NCI-H460 (cell line): ENCODE results near the gene AKR1C8. TPM values are rescaled to one million over a fixed set of nuclear protein-coding genes. Genes with fewer than 3 reads are reported as not detected.
"Not testable (repeated sequence)": the region's sequence is repeated elsewhere in the genome, so short reads cannot be mapped to it uniquely, and the experiment has no call there.

Experiments
- DNase-seq: peaks from one replicate; pipeline ENCODE4 v3.0.0-alpha.2; 2016; ENCODE audit warnings: low read depth; ENCODE audit errors: extremely low read depth
- polyA plus RNA-seq: library from polyadenylated mRNA; depleted of rRNA; stranded (reverse); fragments of >200 nt; gene quantifications from 2 replicates; pipeline ENCODE4 v1.2.3, GENCODE V29; 2014; cell fraction: nucleus; rRNA removed
- total RNA-seq: library from RNA; depleted of rRNA; stranded (reverse); fragments of >200 nt; shearing (Covaris generic); gene quantifications from 2 replicates; pipeline ENCODE4 v1.2.3, GENCODE V29; 2014; rRNA removed

Gene AKR1C8
- total RNA-seq = 0.10 TPM in 1 of 2 replicates, not detected in the other
- polyA plus RNA-seq = 0.28 TPM in 1 of 2 replicates, not detected in the other

DNA sequence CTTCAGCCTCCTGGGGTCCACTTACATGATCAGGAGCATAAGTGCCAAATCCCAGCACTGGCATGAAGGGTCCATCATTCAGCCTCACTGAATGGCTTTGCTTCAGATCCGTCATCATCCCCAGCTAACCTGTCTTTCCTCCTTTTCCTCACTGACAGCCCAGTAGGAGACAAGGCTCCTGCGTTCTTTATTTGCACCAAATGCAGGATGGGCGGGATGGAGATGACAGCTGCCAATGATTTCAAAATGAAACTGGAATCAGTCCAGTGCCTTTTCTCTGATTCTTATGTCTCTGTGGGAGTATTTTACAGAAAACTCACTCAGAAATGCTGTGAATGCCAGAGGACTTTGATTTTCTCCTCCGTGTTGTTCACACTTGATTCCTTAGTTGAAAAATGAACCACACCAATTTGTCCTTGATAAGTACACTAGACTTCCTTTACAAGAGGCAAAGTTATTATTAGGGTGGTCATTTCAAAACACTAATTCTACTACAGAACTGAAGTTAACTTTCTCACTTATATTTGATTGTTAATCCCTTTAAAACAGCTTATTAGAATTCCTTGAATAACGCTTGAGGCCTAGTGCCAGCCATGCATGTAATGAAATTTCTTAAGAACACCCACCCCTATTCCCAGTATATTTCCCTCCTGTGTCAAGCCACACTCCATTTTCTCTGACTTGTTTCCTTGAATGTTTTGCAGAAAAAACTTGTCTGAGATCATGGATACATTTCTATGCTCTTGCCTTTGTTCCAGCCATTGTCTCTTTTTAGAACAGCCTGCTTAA, at the start of gene AKR1C8:
Gene AKR1C8, minus strand, starts transcription at position 164 of the 789 bp plus-strand sequence. Its CDS starts 46 bp downstream, at position 118.
- DNase-seq = no peak

DNA sequence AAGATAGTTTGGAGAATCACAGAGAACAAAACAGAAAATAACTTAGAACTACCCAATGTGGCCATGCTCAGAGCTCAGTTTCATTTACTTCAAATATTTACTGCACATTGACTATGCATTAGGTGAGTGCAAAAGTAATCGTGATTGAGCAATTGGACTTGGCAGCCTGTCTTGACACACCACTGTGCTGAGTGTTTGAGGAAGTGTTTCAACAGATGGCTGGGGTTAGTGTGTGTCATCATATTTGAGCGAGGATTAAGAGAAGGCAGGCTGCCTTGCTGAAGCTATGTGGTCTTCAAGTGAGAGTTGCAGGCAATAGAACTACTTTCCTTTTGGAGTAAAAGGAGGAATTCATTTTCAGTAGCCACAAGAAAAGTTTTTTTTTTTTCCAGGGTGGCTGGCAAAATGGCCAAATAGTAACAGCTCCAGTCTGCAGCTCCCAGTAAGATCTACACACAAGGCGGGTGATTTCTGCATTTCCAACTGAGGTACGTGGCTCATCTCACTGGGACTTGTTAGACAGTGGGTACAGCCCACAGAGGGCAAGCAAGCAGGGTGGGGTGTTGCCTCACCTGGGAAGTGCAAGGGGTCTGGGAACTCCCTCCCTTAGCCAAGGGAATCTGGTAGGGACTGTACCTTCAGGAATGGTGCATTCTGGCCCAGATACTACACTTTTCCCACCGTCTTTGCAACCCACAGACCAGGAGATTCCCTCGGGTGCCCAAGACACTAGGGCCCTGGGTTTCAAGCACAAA, 49.3 kb upstream of the AKR1C8 start:
- peak; percentile 38 for DNase-seq

DNA sequence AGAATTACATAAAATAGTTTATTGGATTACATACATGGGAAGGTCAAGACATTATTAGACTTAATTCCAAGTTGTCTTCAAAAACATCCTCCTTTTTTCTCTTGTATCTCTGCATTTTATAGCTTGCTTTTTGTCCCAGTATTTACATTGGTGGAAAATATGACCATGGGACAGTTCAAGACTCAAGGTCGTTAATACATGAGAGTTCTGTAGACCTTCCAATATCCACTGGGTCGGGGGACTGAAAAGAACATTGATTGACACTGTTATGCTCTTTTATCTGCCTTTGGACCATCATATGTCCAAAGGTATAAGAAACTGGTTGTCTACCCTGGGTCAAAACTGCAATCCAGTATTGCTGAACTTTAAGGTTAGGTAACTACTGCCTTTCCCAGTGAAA, 48.4 kb upstream of the AKR1C8 start:
- no peak for DNase-seq

DNA sequence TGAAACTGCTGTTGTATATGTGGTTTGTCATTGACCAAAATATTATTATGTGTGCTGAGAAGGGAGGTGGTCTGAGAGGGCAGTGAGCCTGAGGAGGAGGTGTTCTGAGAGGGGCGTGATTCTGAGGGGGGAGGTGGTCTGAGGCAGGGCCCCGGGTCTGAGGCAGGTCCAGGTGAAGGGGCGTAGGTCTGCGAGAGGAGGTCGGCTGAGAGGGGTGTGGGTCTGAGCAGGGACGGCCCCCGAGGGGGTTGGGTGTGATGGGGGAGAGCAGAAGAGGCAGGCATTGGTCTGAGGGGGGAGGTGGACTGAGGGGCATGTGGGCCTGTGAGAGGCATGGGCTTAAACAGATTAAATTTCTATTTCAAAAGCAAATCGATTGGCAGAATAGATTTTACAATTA, 44.1 kb upstream of the AKR1C8 start:
- no peak for DNase-seq

DNA sequence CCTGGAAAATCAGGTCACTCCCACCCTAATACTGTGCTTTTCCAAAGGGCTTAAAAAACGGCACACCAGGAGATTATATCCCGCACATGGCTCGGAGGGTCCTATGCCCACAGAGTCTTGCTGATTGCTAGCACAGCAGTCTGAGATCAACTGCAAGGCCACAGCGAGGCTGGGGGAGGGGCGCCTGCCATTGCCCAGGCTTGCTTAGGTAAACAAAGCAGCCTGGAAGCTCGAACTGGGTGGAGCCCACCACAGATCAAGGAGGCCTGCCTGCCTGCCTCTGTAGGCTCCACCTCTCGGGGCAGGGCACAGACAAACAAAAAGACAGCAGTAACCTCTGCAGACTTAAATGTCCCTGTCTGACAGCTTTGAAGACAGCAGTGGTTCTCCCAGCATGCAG, 38.0 kb upstream of the AKR1C8 start:
- not testable (repeated sequence) for DNase-seq

DNA sequence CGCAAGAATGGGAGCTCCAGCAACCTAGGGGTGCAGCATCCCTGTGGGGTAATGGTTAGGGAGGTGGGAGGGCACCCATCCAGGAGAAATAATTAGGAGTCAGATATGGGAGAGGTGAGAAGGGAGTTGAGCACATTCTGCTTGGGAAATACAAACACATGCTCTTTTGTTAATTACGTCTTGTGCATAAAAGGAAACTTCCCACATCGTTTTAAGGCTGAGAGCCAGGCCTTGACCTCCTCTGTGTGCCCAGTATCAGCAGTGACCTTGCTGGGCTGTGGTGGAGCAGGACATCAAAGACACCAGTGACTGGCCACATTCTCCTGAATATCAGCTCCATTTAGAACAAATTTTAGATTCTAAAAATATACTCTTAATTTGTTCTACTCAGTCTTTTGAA, 34.3 kb upstream of the AKR1C8 start:
- no peak for DNase-seq

DNA sequence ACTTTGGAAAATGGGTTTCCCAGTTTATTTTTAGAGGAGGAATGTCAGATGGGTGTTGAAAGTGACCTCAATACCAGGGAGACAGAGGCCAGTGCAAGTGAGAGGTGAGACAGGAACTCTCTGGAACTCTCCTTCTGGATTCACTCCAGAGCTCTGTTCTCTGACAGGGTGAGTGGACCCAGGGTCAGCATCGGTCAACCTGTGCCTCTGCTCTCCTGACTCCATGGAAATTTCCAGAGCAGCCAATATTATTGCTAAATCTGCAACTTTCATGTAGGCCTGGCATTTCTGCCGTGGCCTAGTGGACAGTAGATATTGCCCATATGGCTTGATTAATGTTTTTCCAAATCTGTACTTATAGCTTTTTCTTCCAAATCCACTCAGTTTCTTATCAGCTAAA, 31.9 kb upstream of the AKR1C8 start:
- DNase-seq = no peak

DNA sequence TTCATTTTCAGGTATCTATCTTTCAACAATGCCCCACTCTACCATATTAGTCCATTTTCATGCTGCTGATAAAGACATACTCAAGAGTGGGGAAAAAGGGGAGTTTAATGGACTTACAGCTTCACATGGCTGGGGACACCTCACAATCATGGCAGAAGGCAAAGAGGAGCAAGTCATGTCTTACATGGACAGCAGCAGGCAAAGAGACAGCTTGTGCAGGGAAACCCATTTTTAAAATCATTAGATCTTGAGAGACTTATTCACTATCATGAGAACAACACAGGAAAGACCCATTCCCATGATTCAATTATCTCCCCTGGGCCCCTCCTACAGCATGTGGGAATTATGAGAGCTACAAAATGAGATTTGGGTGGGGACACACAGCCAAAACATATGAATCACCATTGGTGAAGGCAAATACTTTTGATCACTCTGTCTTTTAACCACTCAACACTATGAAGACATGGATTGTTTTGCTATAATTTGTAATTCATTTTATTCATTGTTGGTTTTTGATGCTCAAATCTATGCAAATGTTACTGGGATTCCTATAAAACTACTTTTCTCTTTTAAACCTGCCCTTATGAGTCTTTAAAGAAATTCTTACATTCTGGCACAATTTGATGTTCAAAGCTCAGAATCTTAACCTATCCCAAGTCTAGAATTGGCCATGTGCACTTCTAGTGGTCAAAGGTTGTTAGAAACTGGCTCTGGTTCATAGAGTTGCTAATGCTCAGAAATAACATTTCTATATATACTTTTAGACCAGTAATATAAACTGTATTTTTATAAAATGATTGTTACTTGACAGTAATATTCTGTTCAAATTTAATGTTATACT, 27.0 kb upstream of the AKR1C8 start:
- no peak for DNase-seq

DNA sequence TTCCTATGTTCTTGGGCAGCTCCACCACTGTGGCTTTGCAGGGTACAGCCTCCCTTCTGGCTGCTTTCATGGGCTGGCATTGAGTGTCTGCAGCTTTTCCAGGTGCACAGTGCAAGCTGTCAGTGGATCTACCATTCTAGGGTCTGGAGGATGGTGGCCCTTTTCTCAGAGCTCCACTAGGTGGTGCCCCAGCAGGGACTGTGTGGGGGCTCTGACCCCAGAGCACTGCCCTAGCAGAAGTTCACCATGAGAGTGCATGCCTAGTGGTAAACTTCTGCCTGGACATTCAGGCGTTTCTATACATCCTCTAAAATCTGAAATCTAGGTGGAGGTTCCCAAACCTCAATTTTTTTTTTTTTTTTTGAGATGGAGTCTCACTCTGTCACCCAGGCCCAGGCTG, 25.3 kb upstream of the AKR1C8 start:
- DNase-seq = not testable (repeated sequence)

DNA sequence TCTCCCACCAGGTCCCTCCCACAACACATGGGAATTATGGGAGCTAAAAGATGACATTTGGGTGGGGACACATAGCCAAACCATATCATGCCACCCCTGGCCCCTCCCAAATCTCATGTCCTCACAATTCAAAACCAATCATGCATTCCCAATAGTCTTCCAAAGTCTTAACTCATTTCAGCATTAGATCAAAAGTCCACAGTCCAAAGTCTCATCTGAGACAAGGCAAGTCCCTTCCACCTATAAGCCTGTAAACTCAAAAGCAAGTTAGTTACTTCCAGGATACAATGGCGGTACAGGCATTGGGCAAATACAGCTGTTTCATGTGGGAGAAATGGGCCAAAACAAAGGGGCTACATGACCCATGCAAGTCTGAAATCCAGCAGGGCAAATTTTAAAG, 24.8 kb upstream of the AKR1C8 start:
- DNase-seq = not testable (repeated sequence)

DNA sequence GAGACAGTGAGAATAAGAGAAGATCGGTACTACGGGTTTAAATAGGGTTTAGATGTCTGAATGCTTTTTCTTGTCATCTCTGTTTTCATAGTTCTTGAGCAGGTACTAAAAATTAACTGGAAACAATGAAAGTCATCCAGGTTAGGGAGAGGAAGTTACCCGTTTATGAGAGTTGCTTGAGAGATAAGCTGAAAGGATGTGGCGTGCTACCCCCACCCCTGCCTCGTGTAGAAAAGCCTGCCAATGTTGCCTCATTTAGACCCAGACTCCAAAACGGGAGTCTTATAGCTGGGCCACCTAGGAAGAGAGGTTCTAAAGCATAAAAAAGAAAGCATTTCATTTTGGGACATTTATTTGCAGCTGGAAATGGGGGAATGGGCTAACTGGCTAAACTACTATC, 21.8 kb upstream of the AKR1C8 start:
- DNase-seq = no peak

DNA sequence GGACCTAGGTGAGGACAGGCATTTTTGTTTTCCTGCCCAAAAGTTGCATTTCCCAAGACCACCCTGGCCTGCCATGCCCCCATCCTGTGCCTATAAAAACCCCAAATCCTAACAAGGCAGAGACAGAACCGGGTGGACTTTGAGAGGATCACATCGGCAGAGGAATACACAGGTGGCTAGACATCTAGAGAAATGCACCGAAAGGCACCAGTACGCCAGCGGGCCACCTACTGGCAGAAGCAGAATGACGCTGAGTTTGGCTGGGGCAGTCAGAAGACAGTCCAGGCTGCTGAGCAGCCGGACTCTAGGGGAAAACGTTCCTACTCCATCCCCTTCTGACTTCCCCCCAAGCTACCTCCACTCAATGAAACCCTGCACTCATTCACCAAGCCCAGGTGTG, 14.4 kb upstream of the AKR1C8 start:
- no peak for DNase-seq

DNA sequence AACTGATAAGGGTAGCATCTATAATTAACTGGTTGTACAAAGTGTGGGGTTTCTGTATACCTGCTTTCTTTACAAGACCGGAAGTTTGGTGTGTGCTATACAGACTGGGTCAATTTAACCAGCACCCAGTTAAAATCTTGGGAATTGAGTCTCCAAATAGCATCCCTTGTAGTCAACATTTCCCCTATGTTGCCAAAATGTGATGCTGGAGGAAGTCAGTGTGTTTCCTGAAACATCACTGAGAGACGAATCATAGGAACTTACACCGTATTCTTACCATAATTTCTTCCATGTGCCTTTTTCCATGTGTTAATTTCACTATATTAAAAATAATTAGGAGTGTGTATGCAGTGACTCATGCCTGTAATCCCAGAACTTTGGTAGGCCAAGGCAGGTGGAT, 13.4 kb upstream of the AKR1C8 start:
- no peak for DNase-seq

DNA sequence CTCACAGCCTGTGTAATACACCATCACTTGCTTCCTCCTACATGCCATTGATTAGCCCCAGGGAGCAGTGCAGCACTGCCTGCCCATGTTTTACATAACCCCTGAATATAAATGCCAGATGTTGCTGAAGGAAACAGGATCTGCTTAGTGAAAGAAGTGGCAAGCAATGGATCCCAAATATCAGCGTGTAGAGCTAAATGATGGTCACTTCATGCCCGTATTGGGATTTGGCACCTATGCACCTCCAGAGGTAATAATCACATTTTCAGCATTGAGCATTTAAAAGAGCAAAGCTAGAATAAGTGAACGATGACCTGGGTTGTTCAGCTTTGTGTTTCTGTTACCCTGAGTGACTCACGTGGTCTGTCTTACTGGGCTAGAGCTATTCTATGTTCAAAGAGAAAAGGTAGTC, 11.8 kb upstream of the AKR1C8 start, which contains the start of gene AKR1C4:
Gene AKR1C4, plus strand, starts transcription at position 136 of the 412 bp plus-strand sequence. Its CDS starts 31 bp downstream, at position 167.
- no peak for DNase-seq

DNA sequence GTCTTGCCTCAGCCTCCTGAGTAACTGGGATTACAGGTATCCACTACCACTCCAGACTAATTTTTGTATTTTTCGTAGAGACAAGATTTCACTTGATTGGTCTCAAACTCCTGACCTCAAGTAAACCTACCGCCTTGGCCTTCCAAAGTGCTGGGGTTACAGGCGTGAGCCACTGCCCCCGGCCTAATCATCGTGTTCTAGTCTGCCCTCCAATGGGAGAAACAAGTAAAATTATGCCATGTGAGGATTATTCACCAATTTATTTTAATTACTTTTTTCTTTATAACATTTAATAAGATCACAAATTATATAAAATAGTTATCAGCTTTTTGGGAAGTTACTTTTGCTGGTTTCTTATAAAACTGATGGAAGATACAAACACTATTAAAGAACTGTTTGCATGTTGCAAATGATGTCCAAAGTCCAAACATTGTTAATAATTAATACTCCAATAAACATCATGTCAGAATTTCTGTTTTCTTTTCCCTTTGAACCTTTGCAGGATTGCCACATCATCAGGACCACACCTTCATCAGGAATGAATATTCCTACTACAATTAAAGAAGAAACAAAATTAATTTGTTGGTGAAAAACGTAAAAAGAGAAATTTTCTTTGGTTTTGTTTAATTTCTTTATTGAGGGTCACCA, 10.9 kb upstream of the AKR1C8 start:
- no peak for DNase-seq

DNA sequence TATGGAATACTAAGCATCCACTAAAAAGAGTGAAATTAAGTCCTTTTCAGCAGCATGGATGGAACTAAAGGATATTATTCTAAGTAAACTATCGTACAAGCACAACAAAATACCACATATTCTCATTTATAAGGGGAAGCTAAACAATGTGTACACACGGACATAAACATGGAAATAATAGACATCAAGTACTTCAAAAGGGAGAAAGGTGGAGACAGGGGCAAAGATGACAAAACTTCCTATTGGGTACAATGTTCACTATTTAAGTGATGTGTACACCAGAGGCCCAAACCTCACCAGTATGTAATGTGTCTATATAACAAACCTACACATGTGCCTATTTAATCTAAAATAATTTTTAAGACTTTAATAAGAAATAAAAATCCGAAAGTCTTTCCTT, 9.5 kb upstream of the AKR1C8 start:
- DNase-seq = no peak

DNA sequence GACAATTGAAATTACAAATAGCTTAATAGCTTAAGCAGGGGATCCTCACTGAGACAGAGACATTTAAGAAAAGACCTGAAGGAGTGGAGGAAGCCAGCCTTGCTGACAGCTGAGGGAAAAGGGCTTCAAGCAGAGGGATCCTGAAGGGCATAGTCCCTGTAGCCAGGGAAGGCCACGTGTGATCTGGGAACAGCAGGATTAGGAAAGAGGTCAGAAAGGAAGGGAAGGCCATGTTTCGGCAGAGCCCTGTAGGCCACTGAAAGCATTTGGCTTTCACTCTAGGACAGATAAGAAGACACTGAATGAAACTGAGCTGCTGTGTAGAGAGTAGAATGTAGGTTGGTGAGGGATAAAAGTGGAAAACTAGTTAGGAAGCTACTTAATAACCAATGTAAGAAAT, 3.4 kb upstream of the AKR1C8 start:
- DNase-seq = no peak

DNA sequence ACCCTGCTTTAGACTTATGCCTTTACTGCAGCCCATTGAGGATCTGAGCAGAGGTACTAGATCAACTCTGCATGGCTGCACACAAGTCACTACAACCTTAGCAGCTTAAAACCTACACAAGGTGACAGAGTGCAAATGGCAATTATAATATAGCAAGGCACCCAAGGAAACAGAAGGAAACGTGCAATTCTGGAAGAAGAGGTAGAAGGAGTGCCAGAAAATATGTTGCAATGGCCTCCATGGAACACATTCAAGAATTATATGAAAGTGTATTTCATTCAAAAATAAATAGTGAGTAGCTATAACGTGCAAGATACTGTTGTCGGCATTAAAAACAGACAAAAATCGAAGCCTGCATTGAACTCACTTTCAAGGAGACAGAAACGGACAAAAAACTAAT, 2.9 kb upstream of the AKR1C8 start:
- DNase-seq = no peak

DNA sequence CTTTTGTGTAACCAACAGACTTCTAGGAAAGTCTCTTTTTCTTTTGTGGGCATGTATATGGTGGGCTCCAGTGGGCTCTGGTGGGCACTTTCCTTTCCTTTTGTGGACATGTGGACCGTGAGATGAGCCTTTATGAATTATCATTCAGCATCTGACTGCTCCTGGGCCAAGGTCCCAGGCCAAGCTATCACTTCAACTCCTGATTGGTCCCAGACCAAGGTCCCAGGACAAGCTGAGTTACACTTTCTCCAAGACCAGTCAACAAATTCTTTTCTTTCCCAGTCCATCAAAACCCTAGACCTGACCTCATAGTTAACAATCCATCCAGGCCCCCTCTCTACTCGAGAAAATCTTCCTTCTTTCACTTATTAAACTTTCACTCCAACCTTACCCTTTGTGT, 1.0 kb downstream of the AKR1C8 start:
- no peak for DNase-seq

DNA sequence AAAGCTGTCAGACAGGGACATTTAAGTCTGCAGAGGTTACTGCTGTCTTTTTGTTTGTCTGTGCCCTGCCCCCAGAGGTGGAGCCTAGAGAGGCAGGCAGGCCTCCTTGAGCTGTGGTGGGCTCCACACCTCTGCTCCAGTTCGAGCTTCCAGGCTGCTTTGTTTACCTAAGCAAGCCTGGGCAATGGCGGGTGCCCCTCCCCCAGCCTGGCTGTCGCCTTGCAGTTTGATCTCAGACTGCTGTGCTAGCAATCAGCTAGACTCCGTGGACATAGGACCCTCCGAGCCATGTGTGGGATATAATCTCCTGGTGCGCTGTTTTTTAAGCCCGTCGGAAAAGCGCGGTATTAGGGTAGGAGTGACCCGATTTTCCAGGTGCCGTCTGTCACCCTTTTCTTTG, 4.4 kb downstream of the AKR1C8 start:
- not testable (repeated sequence) for DNase-seq
